Smooth muscle cell of bladder (primary cell): ENCODE data around the gene SULT2B1. TPM values are rescaled to one million over a fixed set of nuclear protein-coding genes. Genes with fewer than 3 reads are reported as not detected.

ENCODE experiments used
- total RNA-seq: library from RNA; depleted of rRNA; stranded (reverse); fragments of >200 nt; gene quantifications from 2 replicates; pipeline ENCODE4 v1.2.3, GENCODE V29; 2014

Gene SULT2B1
- 0.09 and 0.28 TPM in 2 replicates for total RNA-seq

GRCh38 chr19:48551437-48552302 is at the start of gene SULT2B1:
Gene SULT2B1, plus strand, starts transcription at chr19:48552172. Its CDS starts 81 bp downstream, at chr19:48552253.

DNA sequence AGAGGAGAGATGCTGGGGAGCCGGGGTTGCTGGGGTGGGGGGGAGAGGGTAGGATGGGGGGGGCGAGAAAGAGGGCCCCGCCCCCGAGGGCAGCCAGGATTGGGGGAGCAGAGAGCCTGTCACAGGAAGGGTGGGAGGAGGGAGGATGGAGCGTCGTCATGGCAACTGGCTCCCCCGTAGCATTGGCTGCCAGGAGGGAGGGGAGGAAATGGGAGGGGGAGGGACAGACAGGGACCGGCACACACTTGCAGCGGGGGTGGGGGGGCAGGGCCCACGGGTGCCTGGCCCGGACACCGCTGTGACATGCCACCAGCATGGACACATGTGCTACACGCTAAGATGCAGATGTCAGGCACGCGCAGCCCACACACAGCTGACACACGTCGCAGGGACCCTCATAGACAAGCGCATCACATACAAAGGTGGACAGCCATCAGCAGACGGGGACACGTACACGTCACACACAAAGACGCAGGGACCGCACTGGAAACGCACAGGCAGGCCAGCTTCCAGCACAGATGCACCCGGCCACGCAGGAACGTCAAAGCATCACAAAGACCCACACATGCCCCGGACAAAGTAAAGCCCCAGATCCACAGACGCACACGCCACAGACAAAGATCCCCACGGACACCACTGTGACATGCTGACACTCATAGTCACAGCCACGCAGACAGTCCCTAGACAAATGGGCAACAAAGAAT is 40.0 kb upstream of the SULT2B1 start, which contains the start of gene LMTK3:
Gene LMTK3 (minus strand): TSS at position 36 of the 704 bp plus-strand sequence. CDS start 259 bp downstream, outside the sequence.

GRCh38 chr19:48606463-48607358 is 54.7 kb downstream of the SULT2B1 start, which contains the start of gene SPACA4:
Gene SPACA4, plus strand, starts transcription at chr19:48606742. Its CDS starts 237 bp downstream, at chr19:48606979.

DNA sequence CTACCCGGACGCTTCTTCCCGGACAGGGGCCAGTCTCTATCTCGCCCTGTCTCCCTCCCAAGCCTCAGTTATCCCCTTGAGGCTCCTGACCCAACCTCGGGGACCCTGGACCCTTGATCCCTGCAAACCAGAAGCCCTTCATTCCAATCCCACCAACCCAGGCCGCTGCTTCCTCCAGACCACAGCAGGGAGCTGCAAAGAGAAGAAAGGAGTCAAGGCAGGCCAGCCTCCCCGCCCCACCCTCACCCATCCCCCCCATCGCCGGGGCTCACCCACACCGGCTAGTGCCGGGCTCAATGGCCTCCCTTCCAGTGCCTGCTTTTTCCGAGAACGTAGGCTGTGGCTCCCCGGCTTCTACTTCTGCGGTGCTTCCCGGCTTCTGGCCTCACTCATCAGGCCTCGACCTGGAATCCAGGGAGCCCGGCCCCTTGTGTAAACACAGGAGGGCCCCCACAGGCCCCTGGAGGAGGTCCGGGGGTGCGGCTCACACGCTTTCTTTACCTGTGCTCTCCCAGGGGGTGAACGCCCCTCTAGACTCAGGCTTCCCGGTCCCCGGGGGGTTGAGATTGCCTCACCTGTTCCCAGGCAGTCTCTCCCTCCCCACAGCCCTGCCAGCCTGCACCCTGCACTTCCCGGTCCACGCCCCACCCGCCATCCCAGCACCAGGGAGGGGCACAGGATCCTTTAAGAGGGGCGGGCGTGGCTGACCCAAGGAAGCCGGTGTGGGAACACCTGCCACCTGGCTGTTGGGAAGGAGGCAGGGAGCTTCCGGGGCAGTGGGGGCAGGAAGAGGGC is 62.7 kb downstream of the SULT2B1 start, which contains the start of gene FAM83E:
Gene FAM83E (minus strand): TSS at position 641 of the 795 bp plus-strand sequence. CDS start 1,704 bp downstream, outside the sequence.

DNA sequence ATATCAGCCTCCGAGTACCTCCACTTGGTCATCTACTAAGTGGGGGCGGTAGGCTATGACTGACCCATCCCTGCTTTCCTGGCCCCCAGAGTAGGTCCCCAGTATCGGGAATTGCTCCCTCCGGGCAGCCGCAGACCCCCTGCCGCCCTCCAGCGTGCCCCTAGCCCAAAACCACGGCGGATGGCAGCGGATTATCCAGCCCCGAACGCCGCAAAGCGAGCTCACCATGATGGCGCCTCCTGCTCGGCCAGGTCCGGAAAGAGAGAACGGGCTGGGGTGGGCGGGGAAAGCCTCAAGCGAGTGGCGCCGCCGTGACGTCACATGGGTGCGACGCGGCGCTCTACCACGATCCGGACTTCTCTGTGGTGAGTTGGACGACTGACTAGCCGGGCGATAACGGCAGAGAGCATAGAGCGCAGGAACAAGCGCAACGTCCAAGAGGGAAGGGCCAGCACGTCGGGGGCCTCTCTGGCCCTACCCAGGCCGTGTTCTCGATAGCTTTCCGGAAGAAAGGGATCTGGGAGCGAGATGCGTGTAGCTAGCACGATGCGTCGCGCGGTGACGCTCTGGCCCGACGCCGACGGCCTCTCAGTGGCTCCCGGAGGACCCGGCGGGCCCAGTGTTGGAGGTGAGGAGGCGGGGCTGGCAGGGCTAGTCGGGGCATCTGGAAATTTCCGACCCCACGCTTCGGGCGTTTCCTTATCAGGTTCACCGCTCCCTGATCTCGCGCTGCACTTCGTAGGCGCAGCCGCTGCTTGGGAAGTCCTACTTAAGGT is 67.1 kb downstream of the SULT2B1 start, which contains the start of the genes RPL18 and SPHK2:
Gene RPL18 (minus strand): TSS at position 263 of the 776 bp plus-strand sequence. CDS start 35 bp downstream, at position 228.
Gene SPHK2 (plus strand): TSS at position 591 of the 776 bp plus-strand sequence. CDS start 1,009 bp downstream, outside the sequence.

DNA sequence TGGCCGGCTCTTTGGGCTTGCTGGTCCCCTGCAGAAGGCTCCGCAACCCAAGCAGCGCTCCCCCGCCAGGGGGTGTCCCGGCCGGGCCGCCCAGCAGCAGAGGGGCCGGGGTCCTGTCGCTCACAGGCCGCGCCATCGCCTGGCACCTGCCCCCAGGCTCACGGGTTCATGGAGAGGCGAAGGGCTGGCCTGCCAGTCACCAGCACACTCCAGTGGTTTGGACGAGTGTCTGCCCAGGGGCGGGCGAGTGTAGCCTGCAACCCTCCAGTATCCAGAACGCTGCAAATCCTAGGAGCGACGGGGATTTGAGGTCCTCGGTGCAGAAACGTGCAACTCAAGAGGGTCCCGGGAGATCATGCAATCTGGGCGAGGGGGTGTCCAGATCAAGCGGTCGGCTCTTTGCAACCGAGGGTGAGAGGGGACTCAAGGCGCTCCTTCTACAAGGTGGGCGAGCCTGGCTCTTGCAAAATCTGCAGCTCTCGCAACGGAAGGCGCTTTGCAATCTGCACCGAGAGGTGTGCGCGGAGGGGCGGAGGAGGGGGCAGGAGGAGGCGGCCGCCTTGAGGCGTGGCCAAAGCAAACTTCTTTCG is 85.0 kb downstream of the SULT2B1 start, which contains the start of gene DBP:
Gene DBP (minus strand): TSS at position 521 of the 590 bp plus-strand sequence. CDS start 385 bp downstream, at position 136.

GRCh38 chr19:48646001-48646721 is 94.2 kb downstream of the SULT2B1 start, which contains the start of gene CA11:
Gene CA11, minus strand, starts transcription at chr19:48646187. Its CDS starts 555 bp downstream, at chr19:48645632.

Other genes with a start within 250 kb of the SULT2B1 start
- gene EMP3, start 226.6 kb upstream of the SULT2B1 start, total RNA-seq = 130 and 140 TPM in 2 replicates
- gene TMEM143, start 188.2 kb upstream of the SULT2B1 start, total RNA-seq = 2.8 and 3.5 TPM in 2 replicates
- not detected in 2 replicates for gene SYNGR4, start 187.8 kb upstream of the SULT2B1 start, total RNA-seq
- 54.3 and 70.8 TPM in 2 replicates for gene KDELR1, start 160.6 kb upstream of the SULT2B1 start, total RNA-seq
- 0.18 and 0.28 TPM in 2 replicates for gene GRIN2D, start 158.5 kb upstream of the SULT2B1 start, total RNA-seq
- gene GRWD1, start 106.2 kb upstream of the SULT2B1 start, total RNA-seq = 11.0 and 19.2 TPM in 2 replicates
- gene KCNJ14, start 96.6 kb upstream of the SULT2B1 start, total RNA-seq = 0.28 and 0.46 TPM in 2 replicates
- 23.8 and 29.7 TPM in 2 replicates for gene CYTH2, start 82.8 kb upstream of the SULT2B1 start, total RNA-seq
- gene LMTK3, start 40.3 kb upstream of the SULT2B1 start, total RNA-seq = 0.09 and 0.14 TPM in 2 replicates
- gene SPACA4, start 54.6 kb downstream of the SULT2B1 start, total RNA-seq = 0.14 TPM in 1 of 2 replicates, not detected in the other
- gene FAM83E, start 62.9 kb downstream of the SULT2B1 start, total RNA-seq = 0.28 and 0.46 TPM in 2 replicates
- gene RPL18, start 67.0 kb downstream of the SULT2B1 start, total RNA-seq = 2,327 and 2,594 TPM in 2 replicates
- 4.7 and 5.6 TPM in 2 replicates for gene SPHK2, start 67.3 kb downstream of the SULT2B1 start, total RNA-seq
- 4.6 and 6.5 TPM in 2 replicates for gene DBP, start 85.2 kb downstream of the SULT2B1 start, total RNA-seq
- 0.43 and 0.46 TPM in 2 replicates for gene CA11, start 94.0 kb downstream of the SULT2B1 start, total RNA-seq
- not detected in 2 replicates for gene NTN5, start 120.8 kb downstream of the SULT2B1 start, total RNA-seq
- gene FUT2, start 143.8 kb downstream of the SULT2B1 start, total RNA-seq = not detected in 2 replicates
- gene MAMSTR, start 167.6 kb downstream of the SULT2B1 start, total RNA-seq = 0.28 TPM in 2 replicates
- gene RASIP1, start 188.4 kb downstream of the SULT2B1 start, total RNA-seq = 1.3 and 2.3 TPM in 2 replicates
- not detected in 2 replicates for gene IZUMO1, start 194.7 kb downstream of the SULT2B1 start, total RNA-seq
- gene FUT1, start 200.5 kb downstream of the SULT2B1 start, total RNA-seq = 0.28 TPM in 2 replicates
- 0.14 and 0.28 TPM in 2 replicates for gene FGF21, start 203.4 kb downstream of the SULT2B1 start, total RNA-seq